GM12873 (cell line): ENCODE results near the gene TRIO.

Experiments
- CTCF ChIP-seq: IDR thresholded peaks from 2 replicates; pipeline ENCODE4 v1.5.1; 2012; ENCODE audit warnings: low read depth, mild to moderate bottlenecking, moderate library complexity, low read length, control low read depth; ENCODE audit not compliant: insufficient read depth; ENCODE audit errors: missing control alignments

TRIO gene

GRCh38 chr5:14245132-14245925 is 102.2 kb downstream of the TRIO start:
- TF ChIP-seq CTCF: no peak

- no peak for TF ChIP-seq CTCF
Measured at GRCh38 chr5:14246350-14247053, 103.4 kb downstream of the TRIO start.

DNA sequence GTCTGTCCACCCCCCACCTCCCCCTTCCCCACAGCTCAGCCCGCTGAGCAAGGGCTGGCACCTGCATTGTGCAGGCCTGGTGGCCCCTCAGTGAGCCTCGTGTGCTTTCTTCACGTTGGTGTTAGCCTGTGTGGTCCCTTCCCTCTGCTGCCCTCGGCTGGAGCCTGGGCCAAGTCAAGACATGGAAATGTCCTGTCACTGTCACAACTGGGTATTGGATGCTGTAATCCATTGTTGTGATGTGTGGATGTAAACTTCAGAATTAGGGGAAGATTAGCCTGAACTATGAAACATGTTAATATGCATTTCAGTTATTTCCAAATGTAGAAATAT is 103.9 kb downstream of the TRIO start:
- TF ChIP-seq CTCF: no peak

- no peak for TF ChIP-seq CTCF
Measured at GRCh38 chr5:14249258-14250082, 106.3 kb downstream of the TRIO start.

DNA sequence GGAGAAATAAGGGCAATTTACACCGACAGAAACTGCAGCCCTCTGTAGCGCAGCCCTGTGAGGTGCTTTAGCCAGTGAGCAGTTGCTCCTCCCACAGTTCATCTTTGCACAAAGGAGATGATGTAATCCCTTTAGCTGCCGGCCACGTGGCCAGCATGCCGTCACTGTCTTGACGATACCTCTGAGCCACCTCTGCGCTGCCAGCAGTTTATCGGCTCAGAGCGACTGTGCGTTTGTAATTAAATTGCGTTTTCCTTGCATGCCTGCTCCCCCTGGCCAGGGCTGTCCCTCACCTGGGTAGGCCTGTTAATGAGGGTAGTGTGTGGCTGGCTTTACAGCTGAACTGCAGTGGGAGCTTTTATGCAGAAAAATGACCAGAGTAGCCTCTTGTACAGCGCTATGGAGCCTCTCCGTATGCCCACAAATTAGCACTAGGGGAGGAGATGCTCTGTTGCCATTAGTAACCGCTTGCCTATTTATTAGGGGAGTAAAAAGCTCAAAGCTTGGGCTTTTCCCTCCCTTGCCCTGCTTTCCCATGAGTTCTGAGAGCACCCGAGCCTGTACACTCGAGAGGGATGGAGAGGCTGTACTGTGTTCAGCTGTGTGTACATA is 107.0 kb downstream of the TRIO start:
- no peak for TF ChIP-seq CTCF

DNA sequence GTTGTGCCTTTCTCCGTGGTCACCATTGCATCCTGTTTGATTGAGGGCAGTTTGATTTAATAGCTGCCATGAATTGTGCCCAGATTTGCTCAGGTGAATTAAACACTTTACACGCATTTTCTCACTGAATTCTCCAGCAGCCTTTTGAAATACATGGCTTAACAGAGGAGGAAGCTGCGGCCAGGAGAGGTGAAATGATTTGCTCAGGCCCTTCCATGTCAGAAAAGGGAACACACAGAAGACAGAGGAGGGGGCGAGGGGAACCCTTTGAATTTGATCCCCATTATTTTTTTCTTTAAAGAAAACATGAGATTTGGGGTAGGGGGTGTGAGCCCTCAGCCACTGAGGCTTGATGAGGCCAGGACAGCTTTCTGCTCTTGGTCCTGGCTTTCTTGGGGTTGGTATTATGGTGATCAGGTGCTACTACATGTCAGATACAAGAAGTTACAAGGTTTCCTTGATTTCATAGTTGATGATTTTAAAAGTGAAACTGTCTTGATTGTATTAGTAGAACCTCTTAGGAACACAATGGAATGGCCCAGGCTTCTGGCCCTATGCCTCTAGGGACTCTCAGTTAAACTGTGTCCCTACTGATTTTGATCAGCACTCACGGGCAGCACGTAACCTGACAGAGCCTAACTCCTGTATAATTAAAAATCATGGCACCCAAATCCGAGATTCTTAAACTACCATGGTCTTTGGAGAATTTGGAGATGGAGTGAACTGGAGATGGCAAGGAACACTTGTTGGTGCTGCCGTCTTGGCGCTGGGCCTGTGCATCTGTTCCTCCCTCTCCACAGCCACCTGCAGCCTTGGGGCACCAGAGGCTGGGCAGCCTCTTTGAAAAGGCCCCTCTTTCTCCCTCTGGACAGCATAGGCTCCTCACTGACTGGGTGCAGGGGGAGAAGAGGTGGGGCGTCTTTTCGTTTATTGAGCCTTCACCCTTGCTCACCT is 107.9 kb downstream of the TRIO start:
- no peak for TF ChIP-seq CTCF
